ENCODE results near the gene DNAH12. TPM values are rescaled to one million over a fixed set of nuclear protein-coding genes. Genes with fewer than 3 reads are reported as not detected.

DNAH12 gene
- total RNA-seq, 2 experiments from 2014 or later: 0.21 TPM; not detected in 1

- Histone ChIP-seq H3K36me3 (ENCODE audit: insufficient read depth, low read length) (peaks cover 96% of the 10 kb centered on the region), H4K20me1 (ENCODE audit: insufficient read depth, low read length) (no peaks in the 10 kb centered on the region), H3K9me3 (ENCODE audit: low read length) (peaks cover 11% of the 10 kb centered on the region; the same call in 1 of the 2 replicates), H3K79me2 (ENCODE audit: insufficient read depth, low read depth, low read length) (no peaks in the 10 kb centered on the region), H3K27ac (ENCODE audit: low read depth, low read length, poor library complexity, severe bottlenecking) (no peak overlapping the region), H3K4me3 (ENCODE audit: low read depth, low read length, poor library complexity, severe bottlenecking) (no peak overlapping the region), H2AFZ (ENCODE audit: low read length) (no peak overlapping the region), H3K9me2 (ENCODE audit: insufficient read depth, low read length) (no peaks in the 10 kb centered on the region), H3K4me2 (ENCODE audit: low read length) (no peak overlapping the region), H3K4me1 (ENCODE audit: insufficient read depth, low read length, poor library complexity, severe bottlenecking) (no peaks in the 10 kb centered on the region)
- DNase-seq (ENCODE audit: low spot score): no peak
- CTCF ChIA-PET (ENCODE audit: unreplicated experiment): no interaction called here
- intact Hi-C loops (cut with micrococcal nuclease; ENCODE audit: unreplicated experiment): no loop called here
- no TSS peak for BruUV-seq (replicated peaks)
- POLR2A ChIA-PET: no interaction called here
- TF ChIP-seq EZH2phosphoT487 (IDR thresholded peaks at IDR 0.05; ENCODE audit: borderline replicate concordance, low read depth, low read length) (no peak), CTCF (conservative IDR thresholded peaks at IDR 0.05; ENCODE audit: low read length) (no peak)
Observed at GRCh38 chr3:57261929-57262328, 282.2 kb downstream of the DNAH12 start.

DNA sequence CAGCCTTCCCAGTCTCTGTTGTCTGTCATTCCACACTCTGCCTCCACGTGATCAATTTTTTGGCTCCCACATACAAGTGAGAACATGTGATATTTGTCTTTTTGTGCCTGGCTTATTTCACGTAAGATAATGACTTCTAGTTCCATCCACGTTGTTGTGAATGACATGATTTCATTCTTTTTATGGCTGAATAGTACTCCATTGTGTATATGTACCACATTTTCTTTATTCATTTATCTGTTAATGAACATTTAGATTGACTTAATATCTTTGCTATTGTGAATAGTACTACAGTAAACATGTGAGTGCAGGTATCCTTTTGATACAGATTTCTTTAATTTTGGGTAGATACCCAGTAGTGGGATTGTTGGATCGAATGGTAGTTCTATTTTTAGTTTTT lies 283.0 kb downstream of the DNAH12 start:
- no peak overlapping the region for H3K4me2 ChIP-seq (ENCODE audit: low read length)
- DNase-seq (ENCODE audit: low spot score): no peak
- no peaks in the 10 kb centered on the region for H3K9me2 ChIP-seq (ENCODE audit: insufficient read depth, low read length)
- H4K20me1 ChIP-seq (ENCODE audit: insufficient read depth, low read length): no peaks in the 10 kb centered on the region
- ChIA-PET CTCF (ENCODE audit: unreplicated experiment) (no interaction called here), POLR2A (no interaction called here)
- H2AFZ ChIP-seq (ENCODE audit: low read length): no peak overlapping the region
- peaks cover 11% of the 10 kb centered on the region; the same call in 1 of the 2 replicates for H3K9me3 ChIP-seq (ENCODE audit: low read length)
- H3K27ac ChIP-seq (ENCODE audit: low read depth, low read length, poor library complexity, severe bottlenecking): no peak overlapping the region
- BruUV-seq (replicated peaks): no TSS peak
- no peak overlapping the region for H3K4me3 ChIP-seq (ENCODE audit: low read depth, low read length, poor library complexity, severe bottlenecking)
- intact Hi-C loops (cut with micrococcal nuclease; ENCODE audit: unreplicated experiment): no loop called here
- no peaks in the 10 kb centered on the region for H3K4me1 ChIP-seq (ENCODE audit: insufficient read depth, low read length, poor library complexity, severe bottlenecking)
- peaks cover 93% of the 10 kb centered on the region for H3K36me3 ChIP-seq (ENCODE audit: insufficient read depth, low read length)
- H3K79me2 ChIP-seq (ENCODE audit: insufficient read depth, low read depth, low read length): no peaks in the 10 kb centered on the region
- TF ChIP-seq EZH2phosphoT487 (IDR thresholded peaks at IDR 0.05; ENCODE audit: borderline replicate concordance, low read depth, low read length) (no peak), CTCF (conservative IDR thresholded peaks at IDR 0.05; ENCODE audit: low read length) (no peak)

- ChIA-PET CTCF (ENCODE audit: unreplicated experiment) (no interaction called here), POLR2A (interaction anchor here (0.7 to 1.0 kb wide), 2 partner anchors 15 to 88 kb away, joined by 3 read pairs; no protein-coding TSS in a partner anchor)
- TF ChIP-seq CTCF (conservative IDR thresholded peaks at IDR 0.05; ENCODE audit: low read length) (no peak), EZH2phosphoT487 (IDR thresholded peaks at IDR 0.05; ENCODE audit: borderline replicate concordance, low read depth, low read length) (no peak)
- Histone ChIP-seq H2AFZ (ENCODE audit: low read length) (no peak overlapping the region), H3K4me1 (ENCODE audit: insufficient read depth, low read length, poor library complexity, severe bottlenecking) (no peaks in the 10 kb centered on the region), H4K20me1 (ENCODE audit: insufficient read depth, low read length) (no peaks in the 10 kb centered on the region), H3K4me2 (ENCODE audit: low read length) (no peak overlapping the region), H3K9me3 (ENCODE audit: low read length) (no peaks in the 10 kb centered on the region), H3K9me2 (ENCODE audit: insufficient read depth, low read length) (no peaks in the 10 kb centered on the region), H3K4me3 (ENCODE audit: low read depth, low read length, poor library complexity, severe bottlenecking) (no peak overlapping the region), H3K79me2 (ENCODE audit: insufficient read depth, low read depth, low read length) (no peaks in the 10 kb centered on the region), H3K36me3 (ENCODE audit: insufficient read depth, low read length) (peaks cover 83% of the 10 kb centered on the region), H3K27ac (ENCODE audit: low read depth, low read length, poor library complexity, severe bottlenecking) (no peak overlapping the region)
- intact Hi-C loops (cut with micrococcal nuclease; ENCODE audit: unreplicated experiment): no loop called here
- no peak for DNase-seq (ENCODE audit: low spot score)
- no TSS peak for BruUV-seq (replicated peaks)
Observed at GRCh38 chr3:57257678-57258077, 286.5 kb downstream of the DNAH12 start.

Data from OCI-LY7 (cell line).